GM19397 (cell line): ENCODE measurements around the gene EPO.
"Not testable (repeated sequence)": the region's sequence is repeated elsewhere in the genome, so short reads cannot be mapped to it uniquely, and the experiment has no call there.

Experiments used
- ATAC-seq: cut with Tn5 transposase; IDR thresholded peaks from one replicate; pipeline ENCODE4 v1.9.1; 2021; ENCODE audit warnings: mild to moderate bottlenecking, moderate library complexity; ENCODE audit not compliant: unreplicated experiment

EPO gene

GRCh38 chr7:100731937-100732636 lies 11.8 kb downstream of the EPO start:
- ATAC-seq, result no peak

GRCh38 chr7:100735730-100736129 lies 15.5 kb downstream of the EPO start:
- no peak for ATAC-seq

GRCh38 chr7:100736671-100737070 lies 16.4 kb downstream of the EPO start:
- no peak for ATAC-seq

DNA sequence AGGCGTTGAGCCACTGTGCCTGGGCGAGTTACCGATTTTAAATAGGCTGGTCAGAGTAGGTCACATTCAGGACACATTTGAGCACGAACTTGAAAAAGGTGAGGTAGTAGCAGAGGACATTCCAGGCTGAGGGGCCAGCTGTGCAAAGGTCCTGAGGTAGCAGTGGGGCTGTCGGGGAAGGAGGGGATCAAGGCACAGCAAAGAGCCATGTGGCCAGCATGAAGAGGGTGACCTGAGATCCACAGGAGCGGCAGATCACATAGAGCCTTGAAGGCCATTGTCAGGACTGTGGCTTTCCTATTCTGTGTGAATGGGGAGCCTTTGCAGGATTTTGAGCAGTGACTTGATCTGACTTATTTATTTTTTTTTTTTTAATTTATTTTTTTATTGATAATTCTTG lies 19.7 kb downstream of the EPO start:
- no peak for ATAC-seq

GRCh38 chr7:100744605-100745004 lies 24.3 kb downstream of the EPO start:
- ATAC-seq, result no peak

- no peak for ATAC-seq
Observed at GRCh38 chr7:100745184-100745583, 24.9 kb downstream of the EPO start.

DNA sequence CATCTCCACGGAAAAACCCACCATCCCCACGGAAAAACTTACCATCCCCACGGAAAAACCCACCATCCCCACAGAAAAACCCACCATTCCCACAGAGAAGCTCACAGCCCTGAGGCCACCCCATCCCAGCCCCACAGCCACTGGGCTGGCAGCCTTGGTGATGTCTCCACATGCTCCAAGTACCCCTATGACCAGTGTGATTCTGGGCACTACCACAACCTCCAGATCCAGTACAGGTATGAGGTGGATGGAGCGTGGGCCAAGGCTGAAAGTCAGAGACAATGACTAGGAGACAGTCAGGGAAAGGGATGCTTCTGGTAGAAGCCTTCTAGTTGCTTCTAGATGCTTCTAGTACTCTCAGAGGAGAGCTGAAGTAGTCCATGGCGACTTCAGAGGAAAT lies 32.7 kb downstream of the EPO start:
- no peak for ATAC-seq

DNA sequence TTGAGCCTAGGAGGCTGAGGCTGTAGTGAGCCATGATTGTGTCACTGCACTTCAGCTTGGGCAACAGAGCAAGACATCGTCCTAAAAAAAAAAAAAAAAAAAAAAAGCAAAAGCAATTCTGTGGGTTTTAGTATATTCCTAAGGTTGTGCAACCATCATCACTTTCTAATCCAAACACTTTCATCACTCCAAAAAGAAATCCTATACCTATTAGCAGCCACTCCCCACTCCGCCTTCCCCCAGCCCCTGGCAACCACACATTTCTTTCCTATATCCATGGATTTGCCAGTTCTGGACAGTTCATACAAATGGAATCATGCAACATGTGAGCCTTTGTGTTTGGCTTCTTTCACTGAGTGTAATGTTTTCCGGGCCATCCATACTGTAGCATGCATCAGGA lies 33.5 kb downstream of the EPO start:
- no peak for ATAC-seq

DNA sequence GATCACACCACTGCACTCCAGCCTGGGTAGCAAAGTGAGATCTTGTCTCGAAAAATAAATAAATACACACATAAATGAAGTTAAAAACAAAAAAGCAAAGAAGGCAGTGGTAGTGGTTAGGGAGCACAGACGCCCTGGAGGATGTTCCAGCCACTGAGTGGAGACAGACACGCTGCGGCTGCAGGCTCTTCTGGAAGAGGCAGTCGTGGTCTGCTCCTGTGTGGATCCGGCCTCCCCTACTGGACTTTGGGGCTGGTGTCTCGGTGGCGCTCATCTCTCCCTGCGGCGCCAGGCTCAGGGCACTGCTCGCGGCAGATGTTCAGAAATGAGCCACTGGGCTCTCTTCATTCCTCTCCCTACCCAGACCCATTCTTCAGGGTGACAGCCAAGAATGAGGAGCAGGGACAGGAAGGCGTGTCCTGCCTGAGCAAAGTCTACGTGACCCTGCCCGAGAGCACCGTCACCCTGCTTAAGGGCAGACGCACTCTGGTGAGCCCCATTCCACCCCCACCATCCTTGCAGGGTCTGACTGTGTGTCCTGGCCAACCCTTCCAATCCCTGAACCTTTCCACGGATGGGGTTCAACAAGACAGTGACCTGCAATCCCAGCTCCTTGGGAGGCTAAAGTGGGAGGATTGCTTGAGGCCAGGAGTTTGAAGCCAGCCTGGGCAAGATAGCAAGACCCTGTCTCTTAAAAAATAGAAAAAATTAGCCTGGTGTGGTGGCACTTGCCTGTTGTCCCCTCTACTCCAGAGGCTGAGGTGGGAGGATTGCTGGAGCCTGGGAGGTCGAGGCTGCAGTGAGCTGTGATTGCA lies 39.3 kb downstream of the EPO start:
- no peak for ATAC-seq

DNA sequence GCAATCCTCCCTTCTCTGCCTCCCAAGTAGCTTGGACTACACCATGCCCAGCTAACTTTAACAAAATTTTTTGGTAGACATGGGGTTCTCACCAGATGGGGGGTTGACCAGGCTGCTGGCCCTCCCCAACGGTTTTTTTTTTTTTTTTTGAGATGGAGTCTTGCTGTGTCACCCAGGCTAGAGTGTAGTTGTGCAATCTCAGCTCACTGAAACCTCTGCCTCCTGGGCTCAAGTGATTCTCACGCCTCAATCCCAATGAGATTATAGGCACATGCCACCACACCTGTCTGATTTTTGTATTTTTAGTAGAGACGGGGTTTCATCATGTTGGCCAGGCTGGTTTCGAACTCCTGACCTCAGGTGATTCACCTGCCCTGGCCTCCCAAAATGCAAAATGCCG lies 42.6 kb downstream of the EPO start:
- not testable (repeated sequence) for ATAC-seq

DNA sequence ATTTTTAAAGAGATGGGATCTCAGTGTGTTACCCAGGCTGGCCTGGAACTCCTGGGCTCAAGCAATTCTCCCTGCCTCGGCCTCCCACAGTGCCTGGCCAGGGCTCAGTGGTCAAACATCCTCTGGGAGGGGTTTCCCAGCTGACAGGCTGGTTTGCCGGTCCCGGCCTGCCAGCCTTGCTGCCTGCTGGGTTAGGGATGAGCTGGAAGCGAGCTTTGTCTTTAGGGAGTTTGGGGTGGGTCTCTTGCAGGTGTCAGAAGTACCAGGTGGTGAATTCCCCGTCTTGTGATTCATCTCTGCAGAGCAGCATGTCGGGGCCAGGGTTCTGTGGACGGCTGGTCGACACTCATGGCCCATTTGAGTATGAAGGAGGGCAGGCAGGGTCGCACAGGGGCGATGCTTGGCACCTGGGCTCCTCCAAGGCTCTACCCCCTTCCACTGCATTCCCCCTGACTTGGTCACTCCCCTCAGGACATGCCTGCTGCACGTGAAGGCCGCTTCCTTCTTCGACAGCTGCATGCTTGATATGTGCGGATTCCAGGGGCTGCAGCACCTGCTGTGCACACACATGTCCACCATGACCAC lies 43.4 kb downstream of the EPO start:
- no peak for ATAC-seq

- ATAC-seq, result no peak
Observed at GRCh38 chr7:100764841-100765240, 44.6 kb downstream of the EPO start.

DNA sequence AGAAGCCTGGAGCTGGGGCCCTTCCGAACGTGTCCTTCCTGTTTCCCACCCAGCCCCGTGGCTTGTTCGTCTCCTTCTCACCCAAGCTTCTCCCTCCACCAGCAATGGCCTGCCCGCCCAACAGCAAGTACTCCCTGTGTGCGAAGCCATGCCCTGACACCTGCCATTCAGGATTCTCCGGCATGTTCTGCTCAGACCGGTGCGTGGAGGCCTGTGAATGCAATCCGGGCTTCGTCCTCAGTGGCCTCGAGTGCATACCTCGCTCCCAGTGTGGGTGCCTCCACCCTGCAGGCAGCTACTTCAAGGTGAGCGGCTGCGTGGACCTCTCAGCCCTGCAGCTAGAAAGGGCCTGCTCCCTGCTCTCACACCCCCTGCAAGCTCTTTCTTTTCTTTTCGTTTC lies 45.0 kb downstream of the EPO start:
- no peak for ATAC-seq

GRCh38 chr7:100768784-100769183 lies 48.5 kb downstream of the EPO start:
- no peak for ATAC-seq
